ENCODE data around the gene SH2B2. TPM values are rescaled to one million over a fixed set of nuclear protein-coding genes. Genes with fewer than 3 reads are reported as not detected.

Gene SH2B2
- total and polyA plus RNA-seq, 11 donors = 0.50 to 5.7 (median 2.2) TPM

- H3K27ac ChIP-seq = no peak overlapping the region
- H3K4me3 ChIP-seq = no peak overlapping the region
- intact Hi-C loops (cut with DNase I) = no loop called here
- DNase-seq (no peak), ATAC-seq (no peak)
- peaks cover 0 to 22% (median 12%) of the 10 kb centered on the region in 12 donors for H3K4me1 ChIP-seq
- 75 to 93% (median 76%) methylated on average over 2 of the region's 2 CpGs for WGBS, 4 donors
- H3K36me3 ChIP-seq = no peaks in the 10 kb centered on the region
- H3K27me3 ChIP-seq = peaks cover 0 to 4% (median 0%) of the 10 kb centered on the region in 9 donors
- TF ChIP-seq CTCF (IDR thresholded peaks at IDR 0.05) (no peak), POLR2A (IDR thresholded peaks at IDR 0.05) (no peak)
- H3K9me3 ChIP-seq = no peaks in the 10 kb centered on the region
Measured at GRCh38 chr7:102291916-102292267, 5.2 kb downstream of the SH2B2 start.

GRCh38 chr7:102292813-102293798 lies 6.4 kb downstream of the SH2B2 start:
- intact Hi-C loops (cut with DNase I) = no loop called here

GRCh38 chr7:102294589-102294988 lies 7.9 kb downstream of the SH2B2 start:
- Histone ChIP-seq H3K9me3 (no peaks in the 10 kb centered on the region), H3K4me3 (no peak overlapping the region), H3K27ac (no peak overlapping the region), H3K36me3 (no peaks in the 10 kb centered on the region), H3K27me3 (peaks cover 0 to 9% (median 3%) of the 10 kb centered on the region in 9 donors), H3K4me1 (peaks cover 0 to 1% (median 0%) of the 10 kb centered on the region in 12 donors)
- TF ChIP-seq POLR2A (IDR thresholded peaks at IDR 0.05) (no peak), CTCF (IDR thresholded peaks at IDR 0.05) (no peak)
- intact Hi-C loops (cut with DNase I) = no loop called here
- ATAC-seq (no peak), DNase-seq (no peak)
- WGBS, 4 donors = 90 to 100% (median 95%) methylated on average over 2 to 3 of the region's 3 CpGs

More at GRCh38 chr7:102292813-102293798, 6.4 kb downstream of the SH2B2 start:
- H3K9me3 ChIP-seq = no peaks in the 10 kb centered on the region
- 23 to 33% (median 30%) methylated on average over 34 to 36 of the region's 36 CpGs for WGBS, 4 donors
- TF ChIP-seq CTCF (IDR thresholded peaks at IDR 0.05) (no peak), POLR2A (IDR thresholded peaks at IDR 0.05) (no peak)
- H3K27me3 ChIP-seq = peaks cover 0 to 4% (median 0%) of the 10 kb centered on the region in 9 donors
- no peak for DNase-seq
- H3K27ac ChIP-seq = no peak overlapping the region
- no peaks in the 10 kb centered on the region for H3K36me3 ChIP-seq
- ATAC-seq = no peak
- H3K4me1 ChIP-seq = peaks cover 0 to 12% (median under 1%) of the 10 kb centered on the region in 12 donors
- H3K4me3 ChIP-seq = no peak overlapping the region

GRCh38 chr7:102295346-102296178 lies 8.9 kb downstream of the SH2B2 start:
- Histone ChIP-seq H3K9me3 (no peaks in the 10 kb centered on the region), H3K27ac (no peak overlapping the region), H3K4me3 (no peak overlapping the region), H3K36me3 (no peaks in the 10 kb centered on the region), H3K4me1 (peaks cover 0 to 8% (median 0%) of the 10 kb centered on the region in 12 donors), H3K27me3 (peaks cover 0 to 18% (median 13%) of the 10 kb centered on the region in 9 donors)
- intact Hi-C loops (cut with DNase I) = no loop called here
- WGBS, 4 donors = 76 to 79% (median 79%) methylated on average over 12 of the region's 12 CpGs
- TF ChIP-seq CTCF (IDR thresholded peaks at IDR 0.05) = no peak
- no peak for TF ChIP-seq POLR2A (IDR thresholded peaks at IDR 0.05)
- no peak for DNase-seq
- ATAC-seq = no peak

Data from heart left ventricle (tissue), 16 donors.